Measurements from ENCODE around the gene NKX6-1.

GRCh38 chr4:84494076-84494475 lies 5.0 kb downstream of the NKX6-1 start:
- TF ChIP-seq CTCF (IDR thresholded peaks at IDR 0.05; ENCODE audit: poor library complexity, severe bottlenecking), result no peak
- TF ChIP-seq EP300 (conservative IDR thresholded peaks at IDR 0.05; ENCODE audit: poor library complexity, severe bottlenecking), result no peak
- no peak for TF ChIP-seq POLR2AphosphoS5 (IDR thresholded peaks at IDR 0.05)
- TF ChIP-seq EZH2 (IDR thresholded peaks at IDR 0.05; ENCODE audit: borderline replicate concordance, insufficient read depth, low read length, poor library complexity, severe bottlenecking), result no peak
- TF ChIP-seq, protein P1, sequence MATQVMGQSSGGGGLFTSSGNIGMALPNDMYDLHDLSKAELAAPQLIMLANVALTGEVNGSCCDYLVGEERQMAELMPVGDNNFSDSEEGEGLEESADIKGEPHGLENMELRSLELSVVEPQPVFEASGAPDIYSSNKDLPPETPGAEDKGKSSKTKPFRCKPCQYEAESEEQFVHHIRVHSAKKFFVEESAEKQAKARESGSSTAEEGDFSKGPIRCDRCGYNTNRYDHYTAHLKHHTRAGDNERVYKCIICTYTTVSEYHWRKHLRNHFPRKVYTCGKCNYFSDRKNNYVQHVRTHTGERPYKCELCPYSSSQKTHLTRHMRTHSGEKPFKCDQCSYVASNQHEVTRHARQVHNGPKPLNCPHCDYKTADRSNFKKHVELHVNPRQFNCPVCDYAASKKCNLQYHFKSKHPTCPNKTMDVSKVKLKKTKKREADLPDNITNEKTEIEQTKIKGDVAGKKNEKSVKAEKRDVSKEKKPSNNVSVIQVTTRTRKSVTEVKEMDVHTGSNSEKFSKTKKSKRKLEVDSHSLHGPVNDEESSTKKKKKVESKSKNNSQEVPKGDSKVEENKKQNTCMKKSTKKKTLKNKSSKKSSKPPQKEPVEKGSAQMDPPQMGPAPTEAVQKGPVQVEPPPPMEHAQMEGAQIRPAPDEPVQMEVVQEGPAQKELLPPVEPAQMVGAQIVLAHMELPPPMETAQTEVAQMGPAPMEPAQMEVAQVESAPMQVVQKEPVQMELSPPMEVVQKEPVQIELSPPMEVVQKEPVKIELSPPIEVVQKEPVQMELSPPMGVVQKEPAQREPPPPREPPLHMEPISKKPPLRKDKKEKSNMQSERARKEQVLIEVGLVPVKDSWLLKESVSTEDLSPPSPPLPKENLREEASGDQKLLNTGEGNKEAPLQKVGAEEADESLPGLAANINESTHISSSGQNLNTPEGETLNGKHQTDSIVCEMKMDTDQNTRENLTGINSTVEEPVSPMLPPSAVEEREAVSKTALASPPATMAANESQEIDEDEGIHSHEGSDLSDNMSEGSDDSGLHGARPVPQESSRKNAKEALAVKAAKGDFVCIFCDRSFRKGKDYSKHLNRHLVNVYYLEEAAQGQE (IDR thresholded peaks at IDR 0.05; ENCODE audit: borderline replicate concordance), result no peak
- TF ChIP-seq TAF1 (IDR thresholded peaks at IDR 0.05; ENCODE audit: low read depth), result no peak
- TF ChIP-seq MXI1 (conservative IDR thresholded peaks at IDR 0.05; ENCODE audit: poor library complexity, severe bottlenecking), result no peak
- TF ChIP-seq RAD21 (conservative IDR thresholded peaks at IDR 0.05), result no peak
